ENCODE data around the gene TBC1D7.

Gene TBC1D7

GRCh38 chr6:13365320-13365719, 37.0 kb upstream of the TBC1D7 start:
- TF ChIP-seq CTCF (IDR thresholded peaks at IDR 0.05; ENCODE audit: control insufficient read depth, extremely low read depth, insufficient read depth): no peak
- no peak for DNase-seq (ENCODE audit: low read depth)

GRCh38 chr6:13364842-13365241, 36.5 kb upstream of the TBC1D7 start:
- H3K4me3 ChIP-seq (ENCODE audit: low read depth, low read length): no peak overlapping the region
- DNase-seq (ENCODE audit: low read depth): no peak
- no peak for TF ChIP-seq CTCF (IDR thresholded peaks at IDR 0.05; ENCODE audit: control insufficient read depth, extremely low read depth, insufficient read depth)

More at GRCh38 chr6:13365320-13365719, 37.0 kb upstream of the TBC1D7 start:
- no peak overlapping the region for H3K4me3 ChIP-seq (ENCODE audit: low read depth, low read length)

DNA sequence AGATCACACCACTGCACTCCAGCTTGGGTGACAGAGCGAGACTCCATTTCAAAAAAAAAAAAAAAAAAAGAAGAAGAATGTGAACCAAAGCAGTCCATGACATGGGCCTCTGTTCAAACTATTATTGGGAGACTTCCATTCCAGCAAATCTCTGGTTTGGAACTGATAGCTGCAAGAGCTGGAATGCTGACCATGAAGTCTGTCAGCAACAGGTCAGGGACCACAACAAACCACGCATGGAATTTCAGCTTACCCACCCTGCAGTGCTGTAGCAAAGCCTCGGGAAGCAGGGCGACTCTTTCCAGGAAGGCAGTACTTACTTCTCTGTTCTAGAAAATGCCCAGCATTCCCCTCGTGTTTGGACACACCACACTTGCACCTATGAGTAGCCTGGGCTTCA, 34.1 kb upstream of the TBC1D7 start:
- no peak for TF ChIP-seq CTCF (IDR thresholded peaks at IDR 0.05; ENCODE audit: control insufficient read depth, extremely low read depth, insufficient read depth)
- H3K4me3 ChIP-seq (ENCODE audit: low read depth, low read length): no peak overlapping the region
- DNase-seq (ENCODE audit: low read depth): no peak

DNA sequence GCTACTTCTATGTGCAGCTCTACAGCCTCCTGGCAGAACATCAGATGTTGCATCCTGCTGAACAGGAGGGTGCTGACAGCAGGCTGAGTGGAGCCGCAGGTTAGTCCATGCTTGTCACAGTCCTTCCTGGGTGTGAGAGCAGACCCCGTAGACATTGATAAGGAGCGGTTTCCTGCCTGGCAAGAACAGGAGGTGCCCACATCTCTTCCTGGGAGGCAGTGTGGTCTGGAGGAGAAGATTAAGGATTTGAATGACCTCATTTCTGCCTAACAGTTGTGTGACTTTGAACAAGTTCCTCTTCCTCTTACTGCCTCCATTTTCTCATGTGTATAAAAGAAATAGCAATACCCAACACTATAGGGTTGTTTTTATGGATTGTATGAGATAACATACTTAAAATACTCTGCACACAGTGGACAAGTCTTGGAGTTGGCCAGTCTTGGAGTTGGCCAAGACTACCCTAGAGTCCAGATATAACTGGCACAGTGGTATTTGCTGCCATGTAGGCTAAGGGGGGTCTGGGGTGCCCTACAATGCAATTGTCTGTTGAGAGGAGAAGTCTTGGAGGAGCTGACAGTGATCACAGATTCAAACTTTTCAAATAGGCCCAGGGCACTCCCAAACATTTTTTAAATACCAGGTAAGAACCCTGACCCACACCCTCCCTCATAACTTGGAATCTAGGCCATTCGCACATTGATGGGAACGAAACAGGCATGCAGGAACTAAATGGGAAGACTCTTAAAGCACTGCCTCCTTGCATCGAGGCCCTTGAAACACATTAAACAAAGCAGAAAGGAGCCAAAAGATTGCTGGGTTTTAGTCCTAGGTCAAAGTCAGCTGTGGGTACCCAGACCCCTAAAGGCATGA, 32.6 kb upstream of the TBC1D7 start:
- TF ChIP-seq CTCF (IDR thresholded peaks at IDR 0.05; ENCODE audit: control insufficient read depth, extremely low read depth, insufficient read depth): no peak
- no peak overlapping the region for H3K4me3 ChIP-seq (ENCODE audit: low read depth, low read length)
- no peak for DNase-seq (ENCODE audit: low read depth)

GRCh38 chr6:13359287-13359686, 30.9 kb upstream of the TBC1D7 start:
- no peak overlapping the region for H3K4me3 ChIP-seq (ENCODE audit: low read depth, low read length)
- no peak for TF ChIP-seq CTCF (IDR thresholded peaks at IDR 0.05; ENCODE audit: control insufficient read depth, extremely low read depth, insufficient read depth)
- no peak for DNase-seq (ENCODE audit: low read depth)

DNA sequence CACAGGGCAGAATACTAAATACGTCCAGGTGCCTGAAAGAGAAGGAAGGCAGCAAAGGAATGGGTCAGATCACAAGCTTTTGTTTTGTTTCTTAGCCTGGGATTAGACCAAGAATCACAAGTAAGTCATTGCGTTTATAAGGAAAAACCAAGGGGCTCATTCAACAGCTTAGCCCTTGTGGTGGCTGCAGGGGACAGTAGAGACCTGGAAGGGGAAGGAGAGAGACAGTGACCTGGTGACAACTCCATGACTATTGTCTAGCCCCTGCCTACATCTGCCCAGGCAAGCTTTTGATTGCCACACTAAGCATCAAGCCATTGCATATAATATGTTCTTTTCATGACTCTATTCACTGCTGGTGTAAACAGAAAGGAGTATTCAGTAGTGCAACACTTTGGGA, 30.2 kb upstream of the TBC1D7 start:
- DNase-seq (ENCODE audit: low read depth): no peak
- H3K4me3 ChIP-seq (ENCODE audit: low read depth, low read length): no peak overlapping the region
- TF ChIP-seq CTCF (IDR thresholded peaks at IDR 0.05; ENCODE audit: control insufficient read depth, extremely low read depth, insufficient read depth): no peak

Data from LNCaP clone FGC (cell line).